Liver (tissue), 9 donors: ENCODE data around the gene ZNF844. TPM values are rescaled to one million over a fixed set of nuclear protein-coding genes. Genes with fewer than 3 reads are reported as not detected.

Experiments used
- DNase-seq: peaks from one replicate; pipeline ENCODE4 v3.0.0-alpha.2; 2017; ENCODE audit warnings: low spot score
- H3K27ac ChIP-seq, 2 donors: one replicate each; pipeline ENCODE4 v1.7.0; 2013; ENCODE audit warnings: inconsistent platforms in 2 of 2, low read length in 2 of 2, control low read depth in 1 of 2, low read depth in 1 of 2, mild to moderate bottlenecking in 1 of 2
- H3K27me3 ChIP-seq, 4 donors: one replicate each; pipeline versions ENCODE4 v1.6.1 to v1.7.0; 2013; ENCODE audit warnings: low read length in 3 of 4, inconsistent platforms in 1 of 4, mild to moderate bottlenecking in 1 of 4, moderate library complexity in 1 of 4; ENCODE audit not compliant: control insufficient read depth in 4 of 4, insufficient read depth in 4 of 4
- H3K36me3 ChIP-seq, 4 donors: one replicate each; pipeline versions ENCODE4 v1.6.1 to v1.7.0; 2013; ENCODE audit warnings: low read length in 3 of 4, mild to moderate bottlenecking in 3 of 4, low read depth in 1 of 4, moderate library complexity in 1 of 4; ENCODE audit not compliant: control insufficient read depth in 4 of 4, insufficient read depth in 3 of 4
- H3K4me1 ChIP-seq, 4 donors: one replicate each; pipeline versions ENCODE4 v1.6.1 to v1.7.0; 2013; ENCODE audit warnings: low read length in 3 of 4, mild to moderate bottlenecking in 3 of 4, moderate library complexity in 1 of 4; ENCODE audit not compliant: control insufficient read depth in 4 of 4, insufficient read depth in 4 of 4
- H3K4me3 ChIP-seq, 3 donors: one replicate each; pipeline versions ENCODE4 v1.6.1 to v1.7.0; 2013; ENCODE audit warnings: low read length in 3 of 3, control low read depth in 1 of 3, low read depth in 1 of 3, mild to moderate bottlenecking in 1 of 3
- H3K9ac ChIP-seq, 2 donors: one replicate each; pipeline ENCODE4 v1.7.0; 2013; ENCODE audit warnings: low read length in 2 of 2, mild to moderate bottlenecking in 2 of 2, moderate library complexity in 2 of 2, control low read depth in 1 of 2, low read depth in 1 of 2
- H3K9me3 ChIP-seq, 4 donors: one replicate each; pipeline versions ENCODE4 v1.6.1 to v1.7.0; 2013; ENCODE audit warnings: low read length in 3 of 4; ENCODE audit not compliant: control insufficient read depth in 4 of 4
- ATF3 ChIP-seq: IDR thresholded peaks from 2 replicates; pipeline ENCODE4 v1.6.1; 2016; ENCODE audit warnings: antibody characterized with exemption
- CTCF ChIP-seq: fragments of 150-350 bp; IDR thresholded peaks from 2 replicates; pipeline ENCODE4 v1.5.1; 2017; ENCODE audit warnings: improper control_type of control experiment, low read depth, low read length; ENCODE audit not compliant: missing input control
- FOXA1 ChIP-seq: IDR thresholded peaks from 2 replicates; pipeline ENCODE4 v1.6.1; 2016; ENCODE audit warnings: antibody characterized with exemption
- FOXA2 ChIP-seq: IDR thresholded peaks from 2 replicates; pipeline ENCODE4 v1.6.1; 2016; ENCODE audit warnings: antibody characterized with exemption
- GABPA ChIP-seq, 2 donors: IDR thresholded peaks in 1 of 2; conservative IDR thresholded peaks in 1 of 2; 2 replicates each; pipeline ENCODE4 v1.6.1; 2016; ENCODE audit warnings: antibody characterized with exemption in 2 of 2, mild to moderate bottlenecking in 1 of 2, moderate library complexity in 1 of 2
- HNF4A ChIP-seq, 2 donors: conservative IDR thresholded peaks; 2 replicates each; pipeline ENCODE4 v1.6.1; 2016; ENCODE audit warnings: antibody characterized with exemption in 2 of 2, mild to moderate bottlenecking in 2 of 2
- HNF4G ChIP-seq: IDR thresholded peaks from 2 replicates; pipeline ENCODE4 v1.6.1; 2016; ENCODE audit warnings: antibody characterized with exemption
- JUND ChIP-seq, 2 donors: IDR thresholded peaks; 2 replicates each; pipeline ENCODE4 v1.6.1; 2016; ENCODE audit warnings: antibody characterized with exemption in 2 of 2
- MAX ChIP-seq: IDR thresholded peaks from 2 replicates; pipeline ENCODE4 v1.6.1; 2016; ENCODE audit warnings: antibody characterized with exemption
- NR2F2 ChIP-seq: IDR thresholded peaks from 2 replicates; pipeline ENCODE4 v1.6.1; 2016; ENCODE audit warnings: antibody characterized with exemption
- RAD21 ChIP-seq, 2 donors: IDR thresholded peaks; 2 replicates each; pipeline ENCODE4 v1.6.1; 2016; ENCODE audit warnings: antibody characterized with exemption in 2 of 2, mild to moderate bottlenecking in 2 of 2
- REST ChIP-seq: IDR thresholded peaks from 2 replicates; pipeline ENCODE4 v1.6.1; 2016; ENCODE audit warnings: antibody characterized with exemption, mild to moderate bottlenecking
- RXRA ChIP-seq, 2 donors: IDR thresholded peaks; 2 replicates each; pipeline ENCODE4 v1.6.1; 2017 to 2018; ENCODE audit warnings: antibody characterized with exemption in 2 of 2, mild to moderate bottlenecking in 1 of 2
- SP1 ChIP-seq: IDR thresholded peaks from 2 replicates; pipeline ENCODE4 v1.6.1; 2018; ENCODE audit warnings: antibody characterized with exemption, mild to moderate bottlenecking
- TAF1 ChIP-seq: conservative IDR thresholded peaks from 2 replicates; pipeline ENCODE4 v1.6.1; 2016; ENCODE audit warnings: antibody characterized with exemption, mild to moderate bottlenecking
- YY1 ChIP-seq: IDR thresholded peaks from 2 replicates; pipeline ENCODE4 v1.6.1; 2016; ENCODE audit warnings: antibody characterized with exemption, mild to moderate bottlenecking
- ZBTB33 ChIP-seq: IDR thresholded peaks from 2 replicates; pipeline ENCODE4 v1.6.1; 2016; ENCODE audit warnings: antibody characterized with exemption
- WGBS: extraction: QIAGEN DNeasy Blood & Tissue Kit; methylation state at CpG from one replicate; pipeline ENCODE4 v1.1.7; 2013; 5-methylcytosine and 5-hydroxymethylcytosine counted together
- polyA plus RNA-seq, 2 donors: library from polyadenylated mRNA; stranded (reverse) in 1 of 2; unstranded in 1 of 2; fragments of 200-250 nt in 1 of 2; fragments of >200 nt in 1 of 2; fragmentation: Nextera tagmentation in 1 of 2; extraction: Ambion mirVana in 1 of 2; gene quantifications; one replicate each; pipeline versions ENCODE4 v1.2.1 to v1.2.3, GENCODE V29; 2013 to 2015
- total RNA-seq, 2 donors: library from RNA; depleted of rRNA; stranded (reverse); fragments of >200 nt; gene quantifications; one replicate each; pipeline ENCODE4 v1.2.3, GENCODE V29; 2014
- donor health status: healthy.
- donor health status: healthy.
- donor health status: healthy.
- donor health status: healthy.
- donor health status: healthy.

The ZNF844 gene
- total and polyA plus RNA-seq, 4 donors, result 0.72 to 5.6 (median 2.9) TPM

- Histone ChIP-seq H3K9me3 (peaks cover 6 to 13% (median 8%) of the 10 kb centered on the region in 4 donors), H3K27ac (peak overlapping the region; percentile 25 to 65), H3K9ac (no peak overlapping the region), H3K36me3 (peaks cover 0 to 5% (median 0%) of the 10 kb centered on the region in 4 donors), H3K27me3 (no peaks in the 10 kb centered on the region), H3K4me1 (no peaks in the 10 kb centered on the region), H3K4me3 (peak overlapping the region; percentile 56 to 75 (median 61))
- TF ChIP-seq SP1 (no peak), HNF4A (conservative IDR thresholded peaks at IDR 0.05) (no peak), NR2F2 (no peak), MAX (no peak), JUND (IDR thresholded peaks at IDR 0.05) (no peak), RAD21 (IDR thresholded peaks at IDR 0.05) (no peak), CTCF (no peak), RXRA (IDR thresholded peaks at IDR 0.05) (no peak), HNF4G (no peak), FOXA1 (no peak)
- DNase-seq, result peak; percentile 89
- WGBS, result 6% methylated on average over 53 of the region's 53 CpGs
Measured at GRCh38 chr19:12092065-12092867, 27.7 kb downstream of the ZNF844 start.

- Histone ChIP-seq H3K4me1 (no peaks in the 10 kb centered on the region), H3K9ac (no peak overlapping the region), H3K4me3 (peak overlapping the region in 1 of 3 donors; percentile 61), H3K27ac (no peak overlapping the region), H3K9me3 (peaks cover 2 to 11% (median 5%) of the 10 kb centered on the region in 4 donors), H3K27me3 (no peaks in the 10 kb centered on the region), H3K36me3 (peaks cover 0 to 5% (median 0%) of the 10 kb centered on the region in 4 donors)
- TF ChIP-seq ZBTB33 (no peak), JUND (IDR thresholded peaks at IDR 0.05) (no peak), GABPA (IDR thresholded peaks at IDR 0.05 in 1 of 2, conservative IDR thresholded peaks at IDR 0.05 in 1 of 2) (no peak), FOXA2 (no peak), RXRA (IDR thresholded peaks at IDR 0.05) (no peak), YY1 (no peak), MAX (no peak), HNF4A (conservative IDR thresholded peaks at IDR 0.05) (no peak), SP1 (no peak), HNF4G (no peak), RAD21 (IDR thresholded peaks at IDR 0.05) (no peak), NR2F2 (no peak), REST (no peak), FOXA1 (no peak), CTCF (no peak), ATF3 (no peak), TAF1 (no peak)
- DNase-seq, result no peak
- 34% methylated on average over 10 of the region's 10 CpGs for WGBS
Measured at GRCh38 chr19:12092956-12093355, 28.4 kb downstream of the ZNF844 start.
